ENCODE results near the gene ZMIZ2. TPM values are rescaled to one million over a fixed set of nuclear protein-coding genes. Genes with fewer than 3 reads are reported as not detected.
"Not testable (repeated sequence)": the region's sequence is repeated elsewhere in the genome, so short reads cannot be mapped to it uniquely, and the experiment has no call there.

The ZMIZ2 gene
- total RNA-seq, 2 experiments from 2014 or later = 116 to 122 TPM

- peaks cover 22% of the 10 kb centered on the region for H3K36me3 Mint-ChIP-seq
- H3K4me3 Mint-ChIP-seq = no peak overlapping the region
Observed at GRCh38 chr7:44793919-44794318, 45.3 kb downstream of the ZMIZ2 start.

GRCh38 chr7:44794331-44794730 is 45.7 kb downstream of the ZMIZ2 start:
- Mint-ChIP-seq H3K9me3 (no peaks in the 10 kb centered on the region), H3K27ac (no peak overlapping the region), H3K36me3 (peaks cover 24% of the 10 kb centered on the region), H3K4me1 (peaks cover 13% of the 10 kb centered on the region), H3K27me3 (peaks cover 5% of the 10 kb centered on the region), H3K4me3 (no peak overlapping the region)
- no peak for DNase-seq

More at GRCh38 chr7:44793919-44794318, 45.3 kb downstream of the ZMIZ2 start:
- Mint-ChIP-seq H3K4me1 (peaks cover 13% of the 10 kb centered on the region), H3K27me3 (peaks cover 5% of the 10 kb centered on the region), H3K9me3 (no peaks in the 10 kb centered on the region), H3K27ac (no peak overlapping the region)
- no peak for DNase-seq

GRCh38 chr7:44796034-44796503 is 47.4 kb downstream of the ZMIZ2 start:
- peaks cover 25% of the 10 kb centered on the region for H3K4me1 Mint-ChIP-seq
- peaks cover 5% of the 10 kb centered on the region for H3K27me3 Mint-ChIP-seq
- peak overlapping the region; percentile 99 for H3K27ac Mint-ChIP-seq
- no peaks in the 10 kb centered on the region for H3K9me3 Mint-ChIP-seq
- peak overlapping the region; percentile 99 for H3K4me3 Mint-ChIP-seq
- peaks cover 40% of the 10 kb centered on the region for H3K36me3 Mint-ChIP-seq
- DNase-seq = no peak

- Mint-ChIP-seq H3K27ac (peak within 1 kb of the TSS; percentile 99), H3K27me3 (peaks cover 5% of the 10 kb centered on the region), H3K9me3 (no peaks in the 10 kb centered on the region), H3K4me1 (peaks cover 28% of the 10 kb centered on the region), H3K36me3 (peaks cover 47% of the 10 kb centered on the region), H3K4me3 (peak within 1 kb of the TSS; percentile 99)
- DNase-seq = peak; percentile 99
Observed at GRCh38 chr7:44796504-44797328, 48.1 kb downstream of the ZMIZ2 start, which contains the start of gene PPIA. PPIA (plus strand) TSS chr7:44796681; CDS start chr7:44796725, 44 bp downstream.

GRCh38 chr7:44797329-44798258 is 48.9 kb downstream of the ZMIZ2 start:
- peak overlapping the region; percentile 99 for H3K4me3 Mint-ChIP-seq
- no peaks in the 10 kb centered on the region for H3K9me3 Mint-ChIP-seq
- H3K36me3 Mint-ChIP-seq = peaks cover 54% of the 10 kb centered on the region
- H3K27ac Mint-ChIP-seq = peak overlapping the region; percentile 99
- DNase-seq = peak; percentile 83
- H3K27me3 Mint-ChIP-seq = peaks cover 5% of the 10 kb centered on the region
- H3K4me1 Mint-ChIP-seq = peaks cover 31% of the 10 kb centered on the region

GRCh38 chr7:44798649-44799305 is 50.1 kb downstream of the ZMIZ2 start:
- peaks cover 31% of the 10 kb centered on the region for H3K4me1 Mint-ChIP-seq
- peak overlapping the region; percentile 99 for H3K4me3 Mint-ChIP-seq
- H3K36me3 Mint-ChIP-seq = peaks cover 57% of the 10 kb centered on the region
- H3K27me3 Mint-ChIP-seq = peaks cover 5% of the 10 kb centered on the region
- H3K27ac Mint-ChIP-seq = peak overlapping the region; percentile 99
- DNase-seq = no peak
- no peaks in the 10 kb centered on the region for H3K9me3 Mint-ChIP-seq

- H3K27ac Mint-ChIP-seq = peak overlapping the region; percentile 81
- H3K9me3 Mint-ChIP-seq = no peaks in the 10 kb centered on the region
- H3K36me3 Mint-ChIP-seq = peaks cover 59% of the 10 kb centered on the region
- H3K4me1 Mint-ChIP-seq = peaks cover 31% of the 10 kb centered on the region
- peak overlapping the region; percentile 72 for H3K4me3 Mint-ChIP-seq
- peaks cover 5% of the 10 kb centered on the region for H3K27me3 Mint-ChIP-seq
- DNase-seq = no peak
Observed at GRCh38 chr7:44799939-44800338, 51.3 kb downstream of the ZMIZ2 start.

GRCh38 chr7:44801890-44802289 is 53.2 kb downstream of the ZMIZ2 start:
- H3K27ac Mint-ChIP-seq = peak overlapping the region; percentile 27
- no peaks in the 10 kb centered on the region for H3K9me3 Mint-ChIP-seq
- no peak for DNase-seq
- peaks cover 31% of the 10 kb centered on the region for H3K4me1 Mint-ChIP-seq
- H3K4me3 Mint-ChIP-seq = no peak overlapping the region
- peaks cover 57% of the 10 kb centered on the region for H3K36me3 Mint-ChIP-seq
- H3K27me3 Mint-ChIP-seq = peaks cover 5% of the 10 kb centered on the region

GRCh38 chr7:44802418-44803025 is 53.9 kb downstream of the ZMIZ2 start:
- peaks cover 51% of the 10 kb centered on the region for H3K36me3 Mint-ChIP-seq
- H3K27me3 Mint-ChIP-seq = peaks cover under 1% of the 10 kb centered on the region
- H3K4me3 Mint-ChIP-seq = no peak overlapping the region
- peak overlapping the region; percentile 27 for H3K27ac Mint-ChIP-seq
- H3K4me1 Mint-ChIP-seq = peaks cover 27% of the 10 kb centered on the region
- H3K9me3 Mint-ChIP-seq = no peaks in the 10 kb centered on the region
- no peak for DNase-seq

- H3K27me3 Mint-ChIP-seq = not testable (repeated sequence)
- peaks cover 21% of the 10 kb centered on the region for H3K4me1 Mint-ChIP-seq
Observed at GRCh38 chr7:44803828-44804519, 55.3 kb downstream of the ZMIZ2 start.

GRCh38 chr7:44805950-44806349 is 57.3 kb downstream of the ZMIZ2 start:
- no peak for DNase-seq
- H3K27ac Mint-ChIP-seq = no peak overlapping the region
- peaks cover 20% of the 10 kb centered on the region for H3K36me3 Mint-ChIP-seq
- no peak overlapping the region for H3K4me3 Mint-ChIP-seq
- no peaks in the 10 kb centered on the region for H3K27me3 Mint-ChIP-seq
- peaks cover 10% of the 10 kb centered on the region for H3K4me1 Mint-ChIP-seq
- no peaks in the 10 kb centered on the region for H3K9me3 Mint-ChIP-seq

More at GRCh38 chr7:44803828-44804519, 55.3 kb downstream of the ZMIZ2 start:
- Mint-ChIP-seq H3K36me3 (peaks cover 36% of the 10 kb centered on the region), H3K27ac (peak overlapping the region; percentile 58)
- DNase-seq, H3K4me3 Mint-ChIP-seq, H3K9me3 Mint-ChIP-seq: not testable (repeated sequence)

- Mint-ChIP-seq H3K27me3 (no peaks in the 10 kb centered on the region), H3K4me1 (peaks cover 2% of the 10 kb centered on the region), H3K4me3 (no peak overlapping the region), H3K9me3 (no peaks in the 10 kb centered on the region), H3K27ac (peak overlapping the region; percentile 65), H3K36me3 (peaks cover 2% of the 10 kb centered on the region)
- no peak for DNase-seq
Observed at GRCh38 chr7:44808914-44809393, 60.3 kb downstream of the ZMIZ2 start.

- DNase-seq = no peak
- Mint-ChIP-seq H3K4me3 (no peak overlapping the region), H3K27ac (no peak overlapping the region), H3K4me1 (peaks cover 2% of the 10 kb centered on the region), H3K27me3 (no peaks in the 10 kb centered on the region), H3K36me3 (no peaks in the 10 kb centered on the region), H3K9me3 (no peaks in the 10 kb centered on the region)
Observed at GRCh38 chr7:44811093-44811492, 62.4 kb downstream of the ZMIZ2 start.
